GM10847 (cell line): ENCODE data around the gene MT1F.

ENCODE experiments used
- POLR2A ChIP-seq: IDR thresholded peaks from 2 replicates; pipeline ENCODE4 v1.6.1; 2011; ENCODE audit not compliant: insufficient read length; ENCODE audit errors: extremely low read depth

The MT1F gene

DNA sequence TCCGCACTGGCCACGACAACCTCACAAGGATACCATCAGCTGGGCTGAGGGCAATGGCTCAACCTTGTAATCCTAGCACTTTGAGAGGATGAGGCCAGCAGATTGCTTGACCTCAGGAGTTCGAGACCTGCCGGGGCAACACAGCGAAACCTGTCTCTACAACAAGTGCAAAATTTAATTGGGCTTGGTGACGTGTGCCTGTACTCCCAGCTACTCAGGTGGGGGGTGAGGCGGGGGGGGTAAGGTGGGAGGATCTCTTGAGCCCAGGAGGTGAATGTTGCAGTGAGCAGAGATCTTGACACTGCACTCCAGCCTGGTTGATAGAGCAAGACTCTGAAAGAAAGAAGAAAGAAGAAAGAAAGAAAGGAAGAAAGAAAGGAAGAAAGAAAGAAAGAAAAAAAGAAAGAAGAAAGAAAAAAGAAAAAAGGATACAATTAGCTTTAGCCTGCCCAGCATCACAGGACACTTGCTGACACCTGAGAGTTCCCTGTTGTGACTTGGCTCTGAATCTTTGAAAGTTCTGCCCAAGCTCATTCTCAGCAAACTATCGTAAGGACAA is 37.3 kb upstream of the MT1F start:
- no peak for TF ChIP-seq POLR2A

DNA sequence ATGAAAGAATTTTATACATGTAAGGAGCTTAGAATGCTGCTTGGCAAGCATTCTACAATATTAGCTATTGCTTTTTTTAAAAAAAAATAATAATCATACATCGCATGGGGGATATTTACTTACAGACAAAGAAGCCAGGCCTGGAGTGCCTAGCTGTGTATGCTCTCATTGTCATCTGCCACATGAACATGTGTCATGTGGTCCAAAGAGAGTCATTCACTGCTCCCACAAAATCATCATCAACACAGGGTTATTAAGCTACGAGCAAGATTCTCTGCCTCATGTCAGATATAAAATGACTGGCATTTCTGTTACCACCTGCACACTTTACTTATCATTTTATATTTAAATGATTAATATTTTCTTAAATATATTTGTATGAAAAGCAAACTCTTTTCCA is 34.1 kb upstream of the MT1F start:
- TF ChIP-seq POLR2A = no peak

DNA sequence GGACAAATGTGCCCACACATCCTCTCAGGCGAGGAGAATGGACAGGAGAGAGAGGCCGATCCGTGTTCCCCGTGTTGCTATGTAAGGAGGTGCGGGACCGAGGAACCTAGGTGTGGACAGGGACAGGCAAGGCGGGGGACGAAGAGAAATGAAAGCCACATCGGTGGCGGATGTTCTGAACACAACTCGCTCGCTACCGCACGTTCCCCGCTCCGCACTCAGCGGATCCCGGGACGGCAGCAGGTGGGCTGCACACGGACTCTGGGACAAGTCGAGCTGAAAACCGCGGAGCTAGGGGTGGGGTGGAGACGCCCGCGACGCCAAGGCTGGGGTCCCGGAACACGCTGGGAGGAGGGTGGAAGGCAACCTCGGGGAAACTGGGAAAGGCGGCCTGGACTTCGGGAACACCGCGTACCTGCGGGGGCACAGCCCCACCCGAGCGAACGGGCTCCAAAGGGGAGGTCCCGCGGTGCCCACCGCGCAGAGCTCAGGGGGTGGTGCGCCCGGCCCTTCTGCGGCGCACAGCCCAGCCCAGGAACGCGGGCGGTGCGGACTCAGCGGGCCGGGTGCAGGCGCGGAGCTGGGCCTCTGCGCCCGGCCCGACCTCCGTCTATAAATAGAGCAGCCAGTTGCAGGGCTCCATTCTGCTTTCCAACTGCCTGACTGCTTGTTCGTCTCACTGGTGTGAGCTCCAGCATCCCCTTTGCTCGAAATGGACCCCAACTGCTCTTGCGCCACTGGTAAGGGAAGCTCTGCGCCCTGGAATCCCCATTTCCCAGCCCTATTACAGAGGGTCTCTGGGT is 32.4 kb upstream of the MT1F start, which contains the start of gene MT1E:
Gene MT1E, plus strand, starts transcription at position 642 of the 803 bp plus-strand sequence. Its CDS starts 71 bp downstream, at position 713.
- TF ChIP-seq POLR2A = no peak

DNA sequence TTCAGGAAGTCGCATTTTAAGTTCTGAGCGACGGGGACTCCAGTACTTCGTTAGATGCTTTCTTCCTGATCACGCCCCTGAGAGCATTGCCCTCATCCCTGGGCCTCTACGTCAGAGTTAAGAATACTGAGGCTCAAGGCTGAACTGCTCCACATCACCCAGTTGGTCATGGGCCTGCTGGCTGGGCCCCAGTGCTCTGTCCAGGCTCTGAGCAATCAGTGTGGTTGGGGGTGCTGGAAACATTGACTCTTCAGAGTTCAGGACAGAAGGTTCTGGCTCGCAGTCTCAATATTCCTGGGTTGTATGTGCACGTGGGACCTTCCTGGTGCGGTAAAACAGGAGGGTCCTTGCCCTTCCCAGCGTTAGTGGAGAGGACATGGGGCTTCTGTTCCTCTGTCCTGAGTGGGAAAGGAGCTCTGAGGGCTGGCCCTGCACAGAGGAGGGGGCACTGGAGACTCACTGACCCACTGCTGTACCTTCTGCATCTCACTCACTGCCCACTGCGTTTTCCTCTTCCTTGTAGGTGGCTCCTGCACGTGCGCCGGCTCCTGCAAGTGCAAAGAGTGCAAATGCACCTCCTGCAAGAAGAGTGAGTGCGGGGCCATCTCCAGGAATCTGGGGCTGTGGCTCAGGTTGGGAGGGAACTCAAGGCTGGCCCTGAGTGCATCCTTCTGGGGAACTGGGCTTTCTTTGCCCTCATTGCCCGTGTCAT is 31.7 kb upstream of the MT1F start:
- TF ChIP-seq POLR2A = no peak

DNA sequence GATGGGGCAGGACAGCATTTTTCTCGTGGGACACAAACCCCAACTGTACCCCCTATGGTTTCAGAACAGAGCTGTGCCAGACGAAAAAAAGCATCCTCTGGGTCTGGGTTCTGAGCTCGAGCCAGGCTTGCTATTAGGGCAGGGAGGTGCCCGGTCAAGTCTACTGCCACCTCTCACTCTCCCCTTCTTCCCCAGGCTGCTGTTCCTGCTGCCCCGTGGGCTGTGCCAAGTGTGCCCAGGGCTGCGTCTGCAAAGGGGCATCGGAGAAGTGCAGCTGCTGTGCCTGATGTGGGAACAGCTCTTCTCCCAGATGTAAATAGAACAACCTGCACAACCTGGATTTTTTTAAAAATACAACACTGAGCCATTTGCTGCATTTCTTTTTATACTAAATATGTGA is 31.1 kb upstream of the MT1F start:
- no peak for TF ChIP-seq POLR2A

DNA sequence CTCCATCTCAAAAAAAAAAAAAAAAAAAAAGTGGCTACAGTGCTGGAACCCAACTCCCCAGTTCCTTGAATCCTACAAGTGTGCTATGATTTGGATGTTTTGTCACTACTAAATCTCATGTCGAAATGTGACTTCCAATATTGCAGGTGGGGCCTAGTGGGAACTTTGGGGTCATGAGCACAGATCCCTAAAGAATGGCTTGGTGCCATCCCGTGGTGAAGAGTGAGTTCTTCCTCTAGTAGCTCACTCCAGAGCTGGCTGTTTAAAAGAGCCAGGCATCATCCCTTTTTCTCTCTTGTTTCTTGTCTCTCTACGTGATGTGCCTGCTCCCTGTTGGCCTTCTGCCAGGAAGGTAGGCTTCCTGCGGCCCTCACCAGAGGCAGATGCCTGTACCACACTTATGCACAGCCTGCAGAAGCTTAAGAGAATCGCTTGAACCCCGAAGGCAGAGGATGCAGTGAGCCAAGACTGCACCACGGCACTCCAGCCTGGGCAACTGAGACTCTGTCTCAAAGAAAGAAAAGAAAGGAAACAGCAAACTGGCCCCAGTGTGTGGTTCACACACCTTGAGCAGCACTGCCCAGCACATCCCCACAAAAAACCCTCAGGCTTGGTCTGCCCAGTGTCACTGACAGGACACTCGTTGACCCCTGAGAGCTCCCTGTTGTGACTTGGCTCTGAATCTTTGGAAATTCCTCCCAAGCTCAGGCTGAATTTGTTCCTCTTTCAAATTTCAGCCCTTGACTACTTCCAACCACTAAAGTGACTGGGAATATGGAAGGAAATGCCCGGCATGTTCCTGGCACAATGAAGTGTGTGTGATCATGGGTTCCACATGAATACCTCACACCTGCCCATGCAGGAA is 29.0 kb upstream of the MT1F start:
- no peak for TF ChIP-seq POLR2A

DNA sequence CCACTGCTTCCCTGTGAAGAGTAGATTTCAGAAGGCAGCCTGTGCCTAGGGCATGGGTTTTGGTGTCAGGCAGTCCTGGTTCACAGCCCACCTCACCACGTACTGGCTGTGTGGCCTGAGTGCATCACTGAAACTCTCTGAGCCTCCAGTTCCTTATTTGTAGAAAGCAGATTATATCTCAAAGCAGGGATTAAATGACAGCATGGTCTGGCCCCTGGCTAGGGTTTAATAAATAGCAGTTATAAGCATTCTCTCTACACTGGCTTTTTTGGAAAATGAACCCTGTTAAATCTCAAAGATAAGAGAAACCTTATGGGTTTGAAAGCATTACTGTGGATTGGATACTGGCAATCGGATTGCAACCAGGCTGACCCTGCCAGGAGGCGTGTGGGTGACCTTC is 28.2 kb upstream of the MT1F start:
- TF ChIP-seq POLR2A = no peak

DNA sequence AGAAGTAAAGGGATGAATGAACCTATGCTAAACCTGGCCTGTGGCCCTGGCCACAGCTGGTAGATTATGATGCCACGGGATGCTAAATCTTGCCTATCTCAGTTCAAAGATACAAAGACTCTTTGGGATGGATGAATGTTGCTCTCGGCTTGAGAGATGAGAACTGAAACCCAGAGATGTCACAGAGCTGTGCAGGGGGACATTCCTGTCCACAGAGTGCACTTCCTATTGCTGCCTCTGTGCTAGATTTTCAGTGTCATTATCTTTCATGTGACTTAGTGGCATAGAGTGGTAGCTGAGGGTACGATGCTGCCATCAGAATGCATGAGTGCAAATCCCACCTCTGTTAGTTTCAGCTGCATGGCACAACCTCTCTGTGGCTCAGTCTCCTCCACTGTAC is 27.6 kb upstream of the MT1F start:
- no peak for TF ChIP-seq POLR2A

DNA sequence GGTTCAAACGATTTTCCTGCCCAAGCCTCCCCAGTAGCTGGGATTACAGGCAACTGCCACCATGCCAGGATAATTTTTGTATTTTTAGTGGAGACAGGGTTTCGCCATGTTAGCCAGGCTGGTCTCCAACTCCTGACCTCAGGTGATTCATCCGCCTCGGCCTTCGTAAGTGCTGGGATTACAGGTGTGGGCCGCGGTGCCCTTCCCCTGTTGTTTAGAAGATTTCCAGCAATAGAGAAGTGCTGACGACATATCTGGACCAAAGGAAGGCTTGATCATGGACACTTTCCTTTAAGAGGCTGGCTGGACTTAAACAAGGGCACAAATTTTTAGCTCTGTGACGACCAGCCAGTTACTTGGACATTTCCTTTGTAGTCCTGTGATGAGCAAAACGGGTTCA is 26.6 kb upstream of the MT1F start:
- TF ChIP-seq POLR2A = no peak

DNA sequence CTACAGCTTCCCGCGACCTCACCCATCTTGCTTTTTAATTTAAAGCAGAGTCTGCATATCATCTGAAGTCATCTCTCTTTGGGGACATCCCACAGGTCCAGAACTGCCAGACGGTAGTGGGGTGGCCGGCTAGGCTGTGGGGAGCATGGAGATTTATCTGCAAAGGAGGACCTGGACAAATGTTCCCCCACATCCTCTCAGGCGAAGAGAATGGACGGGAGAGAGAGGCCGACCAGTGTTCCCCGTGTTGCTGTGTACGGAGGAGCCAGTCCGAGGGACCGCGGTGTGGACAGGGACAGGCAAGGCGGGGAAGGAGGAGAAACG is 26.0 kb upstream of the MT1F start:
- TF ChIP-seq POLR2A = no peak

DNA sequence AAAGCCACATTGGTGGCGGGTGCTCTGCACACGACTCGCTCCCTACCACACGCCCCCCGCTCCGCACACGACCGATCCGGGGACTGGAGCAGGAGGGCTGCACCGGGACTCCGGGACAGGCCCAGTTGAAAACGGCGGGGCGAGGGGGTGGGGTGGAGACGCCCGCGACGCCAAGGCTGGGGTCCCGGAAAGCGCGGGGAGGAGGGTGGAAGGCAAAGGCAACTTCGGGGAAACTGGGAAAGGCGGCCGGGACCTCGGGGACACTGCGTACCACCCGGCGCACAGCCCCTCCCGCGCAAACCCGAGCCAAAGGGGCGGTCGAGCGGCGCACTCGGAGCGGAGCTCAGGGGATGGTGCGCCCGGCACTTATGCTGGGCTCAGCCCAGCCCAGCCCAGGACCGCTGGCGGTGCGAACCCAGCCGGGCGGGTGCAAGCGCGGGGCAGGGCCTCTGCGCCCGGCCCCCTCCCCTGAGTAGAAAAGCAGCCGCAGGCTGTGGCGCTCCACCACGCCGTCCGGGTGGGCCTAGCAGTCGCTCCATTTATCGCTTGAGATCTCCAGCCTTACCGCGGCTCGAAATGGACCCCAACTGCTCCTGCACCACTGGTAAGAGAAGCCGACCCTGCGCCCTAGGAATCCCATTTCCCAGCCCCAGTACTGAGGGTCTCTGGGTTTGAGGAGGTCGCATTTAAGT is 25.5 kb upstream of the MT1F start, which contains the start of gene MT1M:
Gene MT1M, plus strand, starts transcription at position 504 of the 692 bp plus-strand sequence. Its CDS starts 73 bp downstream, at position 577.
- no peak for TF ChIP-seq POLR2A

DNA sequence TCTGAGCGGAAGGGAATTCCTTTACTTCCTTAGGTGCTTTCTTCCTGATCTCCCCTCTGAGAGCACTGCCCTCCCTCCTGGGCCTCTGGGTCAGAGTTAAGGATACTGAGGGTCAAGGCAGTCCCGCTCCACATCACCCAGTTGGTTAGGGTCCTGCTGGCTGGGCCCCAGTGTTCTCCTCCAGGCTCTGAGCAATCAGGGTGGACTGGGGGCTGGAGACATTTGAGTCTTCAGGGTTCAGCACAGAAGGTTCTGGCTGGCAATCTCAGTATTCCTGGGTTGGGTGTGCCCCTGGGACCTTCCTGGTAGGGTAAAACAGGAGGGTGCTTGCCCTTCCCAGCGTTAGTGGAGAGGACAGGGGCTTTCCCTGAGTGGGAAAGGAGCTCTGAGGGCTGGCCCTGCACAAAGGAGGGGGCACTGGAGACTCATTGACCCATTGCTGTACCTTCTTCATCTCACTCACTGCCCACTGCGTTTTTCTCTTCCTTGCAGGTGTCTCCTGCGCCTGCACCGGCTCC is 24.9 kb upstream of the MT1F start:
- TF ChIP-seq POLR2A = no peak

DNA sequence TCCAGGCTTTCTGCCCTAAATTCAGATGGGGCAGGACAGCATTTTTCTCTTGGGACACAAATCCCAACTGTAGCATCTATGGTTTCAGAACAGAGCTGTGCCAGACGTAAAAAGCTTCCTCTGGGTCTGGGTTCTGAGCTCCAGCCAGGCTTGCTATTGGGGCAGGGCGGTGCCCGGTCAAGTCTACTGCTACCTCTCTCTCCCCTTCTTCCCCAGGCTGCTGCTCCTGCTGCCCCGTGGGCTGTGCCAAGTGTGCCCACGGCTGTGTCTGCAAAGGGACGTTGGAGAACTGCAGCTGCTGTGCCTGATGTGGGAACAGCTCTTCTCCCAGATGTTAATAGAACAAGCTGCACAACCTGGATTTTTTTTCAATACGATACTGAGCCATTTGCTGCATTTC is 24.2 kb upstream of the MT1F start:
- no peak for TF ChIP-seq POLR2A

DNA sequence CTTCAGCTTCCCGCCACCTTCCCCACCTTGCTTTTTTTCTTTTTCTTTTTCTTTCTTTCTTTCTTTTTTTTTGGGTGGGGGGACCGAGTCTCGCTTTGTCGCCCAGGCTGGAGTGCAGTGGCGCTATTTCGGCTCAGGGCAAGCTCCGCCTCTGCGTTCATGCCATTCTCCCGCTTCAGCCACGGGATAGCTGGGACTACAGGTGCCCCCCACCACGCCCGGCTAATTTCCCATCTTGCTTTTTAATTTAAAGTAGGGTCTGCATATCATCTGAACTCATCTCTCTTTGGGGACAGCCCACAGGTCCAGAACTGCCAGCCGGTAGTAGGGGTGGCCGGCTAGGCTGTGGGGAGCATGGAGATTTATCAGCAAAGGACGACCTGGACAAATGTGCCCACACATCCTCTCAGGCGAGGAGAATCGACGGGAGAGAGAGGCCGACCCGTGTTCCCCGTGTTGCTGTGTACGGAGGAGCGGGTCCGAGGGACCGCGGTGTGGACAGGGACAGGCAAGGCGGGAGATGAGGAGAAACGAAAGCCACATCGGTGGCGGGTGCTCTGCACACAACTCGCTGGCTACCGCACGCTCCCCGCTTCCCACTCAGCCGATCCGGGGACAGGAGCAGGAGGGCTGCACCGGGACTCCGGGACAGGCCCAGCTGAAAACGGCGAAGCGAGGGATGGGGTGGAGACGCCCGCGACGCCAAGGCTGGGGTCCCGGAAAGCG is 22.9 kb upstream of the MT1F start:
- no peak for TF ChIP-seq POLR2A
